CD4-positive, CD25-positive, alpha-beta regulatory T cell (primary cell): ENCODE data around the gene ZDHHC8. TPM values are rescaled to one million over a fixed set of nuclear protein-coding genes. Genes with fewer than 3 reads are reported as not detected.
A peak's percentile ranks its signal among the peaks of the same experiment; 100 is the strongest.

Source experiments
- ATAC-seq, 2 donors: fragments of 150-1000 bp; cut with Tn5 transposase; one replicate each; pipeline ENCODE4 v1.10.0; 2021; ENCODE audit warnings: low read depth in 2 of 2, moderate number of reproducible peaks in 2 of 2, moderate library complexity in 1 of 2
- DNase-seq, 3 donors: peaks; one replicate each; pipeline versions ENCODE4 v3.0.0 to v3.0.0-alpha.2; 2012 to 2022; ENCODE audit warnings: mixed read lengths in 1 of 3
- H3K27ac ChIP-seq: one replicate; pipeline ENCODE4 v1.7.0; 2013; ENCODE audit warnings: mild to moderate bottlenecking, low read length; ENCODE audit not compliant: insufficient read depth, poor library complexity, severe bottlenecking
- H3K27me3 ChIP-seq: one replicate; pipeline ENCODE4 v1.7.0; 2013; ENCODE audit warnings: low read length; ENCODE audit not compliant: control insufficient read depth, insufficient read depth
- H3K36me3 ChIP-seq: one replicate; pipeline ENCODE4 v1.7.0; 2013; ENCODE audit warnings: mild to moderate bottlenecking, low read length, moderate library complexity; ENCODE audit not compliant: control insufficient read depth, insufficient read depth
- H3K4me1 ChIP-seq: 2 replicates; pipeline ENCODE4 v1.7.0; 2013; ENCODE audit warnings: mild to moderate bottlenecking, low read length; ENCODE audit not compliant: insufficient read depth, control insufficient read depth, poor library complexity, severe bottlenecking
- H3K4me3 ChIP-seq: one replicate; pipeline ENCODE4 v1.7.0; 2013; ENCODE audit warnings: low read depth, mild to moderate bottlenecking, low read length, moderate library complexity
- H3K9me3 ChIP-seq, 2 experiments: 1 replicate in 1 of 2; 2 replicates in 1 of 2; pipeline ENCODE4 v1.7.0; 2013; ENCODE audit warnings: low read length in 2 of 2, mild to moderate bottlenecking in 1 of 2, moderate library complexity in 1 of 2; ENCODE audit not compliant: control insufficient read depth in 2 of 2
- H3K27ac Mint-ChIP-seq, 3 donors: one replicate each; pipeline ENCODE4 v1.8.0; 2020 to 2022; ENCODE audit warnings: mild to moderate bottlenecking in 3 of 3, mixed read lengths in 3 of 3, moderate library complexity in 2 of 3
- H3K27me3 Mint-ChIP-seq: one replicate; pipeline ENCODE4 v1.8.0; 2022; ENCODE audit warnings: mild to moderate bottlenecking, mixed read lengths
- H3K36me3 Mint-ChIP-seq: one replicate; pipeline ENCODE4 v1.8.0; 2020; ENCODE audit warnings: mixed read lengths
- H3K4me1 Mint-ChIP-seq, 4 donors: one replicate each; pipeline ENCODE4 v1.8.0; 2020 to 2022; ENCODE audit warnings: mixed read lengths in 4 of 4, mild to moderate bottlenecking in 1 of 4
- H3K4me3 Mint-ChIP-seq, 4 donors: one replicate each; pipeline ENCODE4 v1.8.0; 2020 to 2022; ENCODE audit warnings: mild to moderate bottlenecking in 4 of 4, mixed read lengths in 4 of 4, moderate library complexity in 3 of 4
- H3K9me3 Mint-ChIP-seq, 7 donors: one replicate each; pipeline ENCODE4 v1.8.0; 2020 to 2022; ENCODE audit warnings: mixed read lengths in 7 of 7, mild to moderate bottlenecking in 3 of 7, moderate library complexity in 2 of 7
- polyA plus RNA-seq, 4 donors: library from polyadenylated mRNA; unstranded; fragments of 300-500 nt; fragmentation: Illumina TruSeq; gene quantifications; one replicate each; pipeline ENCODE4 v1.2.3, GENCODE V29; 2021
- total RNA-seq: library from RNA; stranded (reverse); gene quantifications from one replicate; pipeline ENCODE4 v1.2.3, GENCODE V29; 2022

ZDHHC8 gene
- total and polyA plus RNA-seq, 5 donors from 2014 or later, result 1.2 to 76.7 (median 1.9) TPM

- H3K36me3 Mint-ChIP-seq, result no peaks in the 10 kb centered on the region
- peaks cover 0 to 22% (median 2%) of the 10 kb centered on the region in 4 donors for H3K4me1 Mint-ChIP-seq
- ATAC-seq (no peak), DNase-seq (no peak)
- no peak overlapping the region for H3K4me3 Mint-ChIP-seq
- H3K27me3 Mint-ChIP-seq, result no peaks in the 10 kb centered on the region
- Histone ChIP-seq H3K4me1 (peaks cover 3% of the 10 kb centered on the region), H3K36me3 (no peaks in the 10 kb centered on the region), H3K27me3 (no peaks in the 10 kb centered on the region), H3K27ac (no peak overlapping the region), H3K4me3 (no peak overlapping the region), H3K9me3 (no peaks in the 10 kb centered on the region)
- H3K9me3 Mint-ChIP-seq, result no peaks in the 10 kb centered on the region
- no peak overlapping the region for H3K27ac Mint-ChIP-seq
These were observed 9.8 kb downstream of the ZDHHC8 start for GRCh38 chr22:20141186-20142077.

- no peak overlapping the region for H3K27ac ChIP-seq
- Mint-ChIP-seq H3K27ac (no peak overlapping the region), H3K4me3 (no peak overlapping the region), H3K36me3 (no peaks in the 10 kb centered on the region), H3K4me1 (peaks cover 0 to 12% (median 0%) of the 10 kb centered on the region in 4 donors), H3K9me3 (no peaks in the 10 kb centered on the region), H3K27me3 (no peaks in the 10 kb centered on the region)
- no peak overlapping the region for H3K4me3 ChIP-seq
- no peaks in the 10 kb centered on the region for H3K4me1 ChIP-seq
- no peaks in the 10 kb centered on the region for H3K9me3 ChIP-seq
- no peaks in the 10 kb centered on the region for H3K27me3 ChIP-seq
- DNase-seq (no peak), ATAC-seq (no peak)
- no peaks in the 10 kb centered on the region for H3K36me3 ChIP-seq
These were observed 11.4 kb downstream of the ZDHHC8 start for GRCh38 chr22:20142711-20143621.

DNA sequence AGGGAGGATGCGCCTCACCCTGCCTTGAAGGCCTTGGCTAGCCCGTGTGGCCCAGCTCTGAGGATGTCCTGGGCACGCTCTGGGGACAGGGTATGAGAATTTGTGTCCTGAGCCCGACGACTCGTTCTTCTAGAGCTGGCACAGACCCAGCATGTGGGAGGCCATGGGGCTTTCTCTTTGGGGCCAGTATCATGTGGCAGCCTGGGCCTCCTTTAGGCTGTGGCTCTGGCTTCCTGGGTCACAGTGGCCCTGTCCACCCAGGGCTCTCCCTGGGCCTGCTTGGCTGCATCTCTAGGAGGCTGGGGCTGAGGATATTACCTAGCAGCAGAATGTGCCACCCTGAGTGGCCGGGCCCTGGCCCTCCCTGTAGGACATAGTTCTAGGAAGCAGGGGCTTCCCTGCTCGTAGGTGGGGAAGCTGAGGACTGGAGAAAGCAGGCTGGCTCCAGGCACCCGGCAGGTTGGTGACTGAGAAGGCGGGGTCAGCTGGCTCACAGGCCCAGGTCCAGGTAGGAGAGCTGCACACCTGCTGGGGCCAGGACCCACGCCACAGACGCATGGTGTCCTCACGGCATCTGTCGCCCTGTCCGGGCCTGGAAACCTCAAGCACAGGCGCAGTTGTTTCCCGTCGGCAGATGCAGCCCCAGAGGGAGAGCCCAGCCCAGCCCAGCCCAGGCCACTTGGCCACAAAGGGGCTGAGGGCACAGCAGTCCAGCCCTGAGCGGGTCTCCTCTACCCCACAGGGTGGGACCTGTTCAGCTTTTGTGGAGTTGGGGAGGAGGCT is 12.5 kb downstream of the ZDHHC8 start:
- Histone ChIP-seq H3K9me3 (no peaks in the 10 kb centered on the region), H3K4me1 (no peaks in the 10 kb centered on the region), H3K36me3 (no peaks in the 10 kb centered on the region), H3K27ac (no peak overlapping the region), H3K4me3 (no peak overlapping the region), H3K27me3 (no peaks in the 10 kb centered on the region)
- H3K36me3 Mint-ChIP-seq, result no peaks in the 10 kb centered on the region
- DNase-seq, result no peak
- no peaks in the 10 kb centered on the region for H3K27me3 Mint-ChIP-seq
- no peak overlapping the region for H3K4me3 Mint-ChIP-seq
- no peak for ATAC-seq
- peak overlapping the region in 1 of 3 donors; percentile 56 for H3K27ac Mint-ChIP-seq
- peaks cover 0 to 5% (median 0%) of the 10 kb centered on the region in 4 donors for H3K4me1 Mint-ChIP-seq
- H3K9me3 Mint-ChIP-seq, result no peaks in the 10 kb centered on the region

- peaks cover 0 to 3% (median 0%) of the 10 kb centered on the region in 4 donors for H3K4me1 Mint-ChIP-seq
- no peaks in the 10 kb centered on the region for H3K36me3 ChIP-seq
- H3K27ac Mint-ChIP-seq, result no peak overlapping the region
These were observed 13.7 kb downstream of the ZDHHC8 start for GRCh38 chr22:20145206-20145831.

DNA sequence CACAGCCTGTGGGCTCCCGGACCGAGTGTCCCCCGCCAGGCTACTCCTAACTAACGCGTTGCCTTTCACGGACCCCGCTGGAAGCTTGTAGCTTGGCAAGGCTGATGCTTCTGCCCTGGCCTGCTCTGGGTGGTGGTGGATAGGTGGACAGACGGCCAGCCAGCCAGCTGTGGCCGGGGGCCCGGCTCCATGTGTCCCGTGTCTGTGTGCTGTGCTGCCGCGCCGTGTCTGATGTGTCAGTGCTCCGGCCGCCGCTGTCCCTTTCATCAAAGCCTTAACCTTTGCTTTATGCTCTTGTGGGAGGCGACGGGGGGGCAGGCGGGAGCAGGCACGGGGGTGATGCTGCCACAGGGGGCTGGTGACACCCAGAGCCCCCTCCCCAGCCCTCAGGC is 14.2 kb downstream of the ZDHHC8 start:
- no peaks in the 10 kb centered on the region for H3K9me3 ChIP-seq
- ATAC-seq, result no peak

More at GRCh38 chr22:20145206-20145831, 13.7 kb downstream of the ZDHHC8 start:
- Mint-ChIP-seq H3K9me3 (no peaks in the 10 kb centered on the region), H3K4me3 (peak overlapping the region in 1 of 4 donors; percentile 58), H3K27me3 (no peaks in the 10 kb centered on the region), H3K36me3 (no peaks in the 10 kb centered on the region)
- DNase-seq (no peak), ATAC-seq (no peak)
- no peak overlapping the region for H3K4me3 ChIP-seq
- no peaks in the 10 kb centered on the region for H3K9me3 ChIP-seq
- H3K27ac ChIP-seq, result no peak overlapping the region
- no peaks in the 10 kb centered on the region for H3K4me1 ChIP-seq
- H3K27me3 ChIP-seq, result no peaks in the 10 kb centered on the region

DNA sequence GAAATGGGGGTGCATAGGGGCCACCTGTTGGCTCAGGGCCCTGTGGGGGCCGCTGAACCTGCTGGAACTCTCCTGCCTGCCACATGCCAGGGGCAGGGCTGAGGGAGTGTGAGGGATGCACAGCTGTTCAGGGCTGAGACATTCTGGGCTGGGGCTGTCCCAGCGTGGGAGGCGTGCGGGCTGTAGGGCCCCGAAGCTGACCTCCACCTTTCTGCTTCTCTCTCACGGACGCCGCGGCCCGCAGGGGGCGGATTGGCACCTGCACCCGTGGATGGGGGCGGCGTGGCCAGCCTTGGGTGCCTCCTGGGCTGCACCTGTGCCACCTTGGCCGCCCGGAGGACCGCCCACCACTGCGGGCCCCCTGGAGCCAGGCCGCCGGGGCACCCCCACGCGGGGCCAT is 15.2 kb downstream of the ZDHHC8 start:
- Histone ChIP-seq H3K36me3 (no peaks in the 10 kb centered on the region), H3K27ac (no peak overlapping the region), H3K4me3 (no peak overlapping the region), H3K9me3 (no peaks in the 10 kb centered on the region), H3K4me1 (no peaks in the 10 kb centered on the region), H3K27me3 (no peaks in the 10 kb centered on the region)
- Mint-ChIP-seq H3K27me3 (no peaks in the 10 kb centered on the region), H3K27ac (peak overlapping the region in 1 of 3 donors; percentile 65), H3K4me3 (no peak overlapping the region), H3K9me3 (no peaks in the 10 kb centered on the region), H3K36me3 (no peaks in the 10 kb centered on the region), H3K4me1 (peaks cover 0 to 3% (median 0%) of the 10 kb centered on the region in 4 donors)
- DNase-seq (no peak), ATAC-seq (no peak)

More for the DNA sequence above, 14.2 kb downstream of the ZDHHC8 start:
- no peaks in the 10 kb centered on the region for H3K36me3 Mint-ChIP-seq
- no peaks in the 10 kb centered on the region for H3K9me3 Mint-ChIP-seq
- no peak overlapping the region for H3K4me3 ChIP-seq
- H3K36me3 ChIP-seq, result no peaks in the 10 kb centered on the region
- no peak overlapping the region for H3K27ac ChIP-seq
- no peak overlapping the region for H3K27ac Mint-ChIP-seq
- H3K4me1 Mint-ChIP-seq, result peaks cover 0 to 3% (median 0%) of the 10 kb centered on the region in 4 donors
- no peaks in the 10 kb centered on the region for H3K27me3 Mint-ChIP-seq
- no peaks in the 10 kb centered on the region for H3K4me1 ChIP-seq
- no peak for DNase-seq
- no peaks in the 10 kb centered on the region for H3K27me3 ChIP-seq
- no peak overlapping the region for H3K4me3 Mint-ChIP-seq
